ENCODE data around the gene KRT37. TPM values are rescaled to one million over a fixed set of nuclear protein-coding genes. Genes with fewer than 3 reads are reported as not detected.

The KRT37 gene
- total and polyA plus RNA-seq, 5 donors from 2014 or later, result not detected

DNA sequence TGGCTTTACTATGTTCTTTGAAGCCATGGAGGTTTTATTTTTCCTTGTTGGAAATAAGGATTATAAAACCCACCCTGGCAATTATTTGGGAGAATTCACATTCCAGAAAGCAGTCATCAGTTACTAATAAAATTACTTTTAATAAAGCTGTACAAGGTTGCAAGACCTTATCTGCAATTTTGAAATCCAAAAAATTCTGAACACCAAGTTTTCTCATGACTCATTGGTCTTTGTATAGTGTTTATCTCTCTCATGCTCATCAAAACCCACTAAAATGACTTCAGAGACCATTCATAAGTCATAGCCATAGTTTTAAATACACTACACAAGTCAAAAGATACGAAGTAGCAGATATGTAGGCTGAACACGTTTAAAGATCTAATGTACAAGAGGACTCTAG lies 22.4 kb upstream of the KRT37 start:
- no peak overlapping the region for H3K27ac Mint-ChIP-seq
- no peaks in the 10 kb centered on the region for H3K9me3 Mint-ChIP-seq
- no peak overlapping the region for H3K4me3 Mint-ChIP-seq
- no peak for ATAC-seq (ENCODE audit: low read depth in 2 of 2)
- no peak overlapping the region for H3K27ac ChIP-seq (ENCODE audit: insufficient read depth, low read length, poor library complexity, severe bottlenecking)
- no peak for DNase-seq
- H3K4me1 Mint-ChIP-seq, result no peaks in the 10 kb centered on the region
- H3K36me3 ChIP-seq (ENCODE audit: control insufficient read depth, insufficient read depth, low read length), result no peaks in the 10 kb centered on the region
- peaks cover 18% of the 10 kb centered on the region for H3K27me3 Mint-ChIP-seq
- H3K27me3 ChIP-seq (ENCODE audit: control insufficient read depth, insufficient read depth, low read length), result peaks cover 17% of the 10 kb centered on the region
- no peaks in the 10 kb centered on the region for H3K9me3 ChIP-seq (ENCODE audit: control insufficient read depth in 2 of 2, low read length in 2 of 2)
- no peaks in the 10 kb centered on the region for H3K4me1 ChIP-seq (ENCODE audit: control insufficient read depth, insufficient read depth, low read length, poor library complexity, severe bottlenecking)
- no peaks in the 10 kb centered on the region for H3K36me3 Mint-ChIP-seq
- H3K4me3 ChIP-seq (ENCODE audit: low read depth, low read length), result no peak overlapping the region

DNA sequence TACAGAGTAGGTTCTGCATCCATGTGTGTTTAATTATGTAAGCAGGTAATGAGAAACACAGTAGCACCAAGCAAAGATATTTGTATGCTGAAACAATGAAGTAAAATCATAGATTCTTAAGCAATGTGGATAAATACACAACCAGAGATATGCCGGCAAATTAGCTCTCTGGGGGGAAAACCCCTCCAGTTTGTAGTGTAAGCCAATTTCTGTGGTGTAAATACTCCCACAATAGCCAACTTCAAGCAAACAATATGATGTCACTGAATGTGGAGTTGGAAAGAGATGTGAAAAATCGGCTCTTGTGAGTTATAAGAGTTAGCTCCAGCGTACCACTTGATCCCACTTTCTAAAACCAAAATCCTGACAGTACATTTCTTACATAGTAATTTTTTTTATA lies 20.3 kb upstream of the KRT37 start:
- H3K9me3 ChIP-seq (ENCODE audit: control insufficient read depth in 2 of 2, low read length in 2 of 2), result no peaks in the 10 kb centered on the region
- no peak for DNase-seq
- H3K9me3 Mint-ChIP-seq, result peaks cover 0 to 3% (median 0%) of the 10 kb centered on the region in 7 donors
- H3K27ac Mint-ChIP-seq, result no peak overlapping the region
- no peaks in the 10 kb centered on the region for H3K36me3 ChIP-seq (ENCODE audit: control insufficient read depth, insufficient read depth, low read length)
- peaks cover 20% of the 10 kb centered on the region for H3K27me3 ChIP-seq (ENCODE audit: control insufficient read depth, insufficient read depth, low read length)
- no peaks in the 10 kb centered on the region for H3K36me3 Mint-ChIP-seq
- no peak overlapping the region for H3K27ac ChIP-seq (ENCODE audit: insufficient read depth, low read length, poor library complexity, severe bottlenecking)
- H3K4me3 Mint-ChIP-seq, result no peak overlapping the region
- H3K4me1 ChIP-seq (ENCODE audit: control insufficient read depth, insufficient read depth, low read length, poor library complexity, severe bottlenecking), result no peaks in the 10 kb centered on the region
- ATAC-seq (ENCODE audit: low read depth in 2 of 2), result no peak
- H3K27me3 Mint-ChIP-seq, result peaks cover 15% of the 10 kb centered on the region
- no peaks in the 10 kb centered on the region for H3K4me1 Mint-ChIP-seq
- no peak overlapping the region for H3K4me3 ChIP-seq (ENCODE audit: low read depth, low read length)

DNA sequence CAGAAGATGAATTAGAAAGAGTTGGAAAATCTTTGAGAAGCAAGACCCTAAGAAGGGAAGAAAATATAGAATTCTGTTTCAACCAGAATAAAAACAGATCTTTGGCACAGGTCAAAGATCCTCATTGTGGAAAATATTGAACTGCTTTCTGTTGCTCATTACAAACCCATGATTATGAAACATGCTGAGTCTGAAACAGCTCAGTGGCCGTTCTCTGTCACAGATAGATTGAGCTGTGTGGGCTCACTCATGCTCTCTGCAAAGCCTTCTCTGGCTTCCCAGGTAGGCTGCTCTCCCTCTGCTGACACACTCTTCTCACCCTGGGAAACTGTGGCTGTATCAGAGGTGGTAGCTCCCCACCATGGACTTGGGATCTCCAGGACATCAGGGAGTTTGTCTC lies 19.8 kb upstream of the KRT37 start:
- no peak for DNase-seq
- Histone ChIP-seq H3K36me3 (ENCODE audit: control insufficient read depth, insufficient read depth, low read length) (no peaks in the 10 kb centered on the region), H3K27ac (ENCODE audit: insufficient read depth, low read length, poor library complexity, severe bottlenecking) (no peak overlapping the region), H3K4me3 (ENCODE audit: low read depth, low read length) (no peak overlapping the region), H3K4me1 (ENCODE audit: control insufficient read depth, insufficient read depth, low read length, poor library complexity, severe bottlenecking) (no peaks in the 10 kb centered on the region), H3K27me3 (ENCODE audit: control insufficient read depth, insufficient read depth, low read length) (peaks cover 20% of the 10 kb centered on the region), H3K9me3 (ENCODE audit: control insufficient read depth in 2 of 2, low read length in 2 of 2) (no peaks in the 10 kb centered on the region)
- Mint-ChIP-seq H3K27ac (no peak overlapping the region), H3K36me3 (no peaks in the 10 kb centered on the region), H3K27me3 (peaks cover 17% of the 10 kb centered on the region), H3K9me3 (peaks cover 0 to 3% (median 0%) of the 10 kb centered on the region in 7 donors), H3K4me1 (no peaks in the 10 kb centered on the region), H3K4me3 (no peak overlapping the region)
- ATAC-seq (ENCODE audit: low read depth in 2 of 2), result no peak

DNA sequence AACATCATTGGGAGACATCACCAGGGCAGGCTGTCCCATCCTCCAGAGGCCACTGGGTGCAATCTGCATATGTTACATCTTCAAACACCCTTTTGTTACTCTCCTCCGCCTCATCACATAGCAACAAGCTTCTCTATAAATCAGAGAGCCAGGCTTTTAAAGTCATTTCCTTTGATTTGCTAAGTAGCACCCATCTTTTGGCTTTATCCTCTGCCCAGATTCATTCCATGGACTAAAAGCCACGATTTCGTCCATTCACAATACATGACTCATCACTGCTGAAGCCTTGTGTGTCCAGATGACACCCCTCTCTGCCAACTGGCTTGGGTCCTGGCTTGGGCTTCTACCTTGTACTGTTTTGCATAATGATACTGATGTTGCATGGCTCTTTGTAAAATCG lies 18.4 kb upstream of the KRT37 start:
- no peak overlapping the region for H3K27ac Mint-ChIP-seq
- no peaks in the 10 kb centered on the region for H3K36me3 ChIP-seq (ENCODE audit: control insufficient read depth, insufficient read depth, low read length)
- H3K27me3 Mint-ChIP-seq, result peaks cover 17% of the 10 kb centered on the region

DNA sequence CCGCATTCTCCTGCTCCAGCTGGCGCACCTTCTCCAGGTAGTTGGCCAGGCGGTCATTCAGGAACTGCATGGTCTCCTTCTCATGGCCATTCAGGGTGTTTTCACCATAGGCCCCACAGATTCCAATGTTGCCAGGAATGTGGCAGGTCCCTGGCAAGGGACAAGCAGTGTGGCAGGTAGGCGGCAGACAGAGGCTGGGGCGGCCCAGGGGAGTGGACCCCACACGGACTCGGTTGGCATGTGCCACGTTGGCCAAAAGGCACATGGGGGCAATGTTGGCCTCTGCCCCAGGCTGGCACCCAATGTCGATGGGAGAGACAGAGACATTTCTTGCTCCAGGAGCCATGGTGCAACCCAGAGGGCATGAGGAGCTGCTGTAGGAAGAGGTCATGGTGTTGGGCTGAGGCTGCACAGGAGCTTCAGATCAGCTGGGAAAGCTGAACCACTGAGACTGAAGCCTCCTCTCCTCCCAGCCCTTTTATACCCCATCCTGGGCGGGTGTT lies 16.2 kb upstream of the KRT37 start, which contains the start of gene KRT38:
KRT38 (minus strand) TSS at position 453 of the 503 bp plus-strand sequence; CDS start at position 391, 62 bp downstream.
- Histone ChIP-seq H3K4me1 (ENCODE audit: control insufficient read depth, insufficient read depth, low read length, poor library complexity, severe bottlenecking) (no peaks in the 10 kb centered on the region), H3K4me3 (ENCODE audit: low read depth, low read length) (no peak within 1 kb of the TSS), H3K27me3 (ENCODE audit: control insufficient read depth, insufficient read depth, low read length) (peaks cover 16% of the 10 kb centered on the region), H3K27ac (ENCODE audit: insufficient read depth, low read length, poor library complexity, severe bottlenecking) (no peak within 1 kb of the TSS), H3K36me3 (ENCODE audit: control insufficient read depth, insufficient read depth, low read length) (no peaks in the 10 kb centered on the region), H3K9me3 (ENCODE audit: control insufficient read depth in 2 of 2, low read length in 2 of 2) (no peaks in the 10 kb centered on the region)
- ATAC-seq (ENCODE audit: low read depth in 2 of 2) (no peak), DNase-seq (no peak)
- Mint-ChIP-seq H3K4me1 (no peaks in the 10 kb centered on the region), H3K27ac (no peak within 1 kb of the TSS), H3K27me3 (peaks cover 10% of the 10 kb centered on the region), H3K9me3 (peaks cover 0 to 3% (median 0%) of the 10 kb centered on the region in 7 donors), H3K36me3 (no peaks in the 10 kb centered on the region), H3K4me3 (no peak within 1 kb of the TSS)

More for the DNA sequence above, 18.4 kb upstream of the KRT37 start:
- Histone ChIP-seq H3K27me3 (ENCODE audit: control insufficient read depth, insufficient read depth, low read length) (peaks cover 16% of the 10 kb centered on the region), H3K9me3 (ENCODE audit: control insufficient read depth in 2 of 2, low read length in 2 of 2) (no peaks in the 10 kb centered on the region), H3K27ac (ENCODE audit: insufficient read depth, low read length, poor library complexity, severe bottlenecking) (no peak overlapping the region), H3K4me3 (ENCODE audit: low read depth, low read length) (no peak overlapping the region), H3K4me1 (ENCODE audit: control insufficient read depth, insufficient read depth, low read length, poor library complexity, severe bottlenecking) (no peaks in the 10 kb centered on the region)
- H3K4me3 Mint-ChIP-seq, result no peak overlapping the region
- no peaks in the 10 kb centered on the region for H3K4me1 Mint-ChIP-seq
- ATAC-seq (ENCODE audit: low read depth in 2 of 2) (no peak), DNase-seq (no peak)
- H3K9me3 Mint-ChIP-seq, result peaks cover 0 to 3% (median 0%) of the 10 kb centered on the region in 7 donors
- no peaks in the 10 kb centered on the region for H3K36me3 Mint-ChIP-seq

DNA sequence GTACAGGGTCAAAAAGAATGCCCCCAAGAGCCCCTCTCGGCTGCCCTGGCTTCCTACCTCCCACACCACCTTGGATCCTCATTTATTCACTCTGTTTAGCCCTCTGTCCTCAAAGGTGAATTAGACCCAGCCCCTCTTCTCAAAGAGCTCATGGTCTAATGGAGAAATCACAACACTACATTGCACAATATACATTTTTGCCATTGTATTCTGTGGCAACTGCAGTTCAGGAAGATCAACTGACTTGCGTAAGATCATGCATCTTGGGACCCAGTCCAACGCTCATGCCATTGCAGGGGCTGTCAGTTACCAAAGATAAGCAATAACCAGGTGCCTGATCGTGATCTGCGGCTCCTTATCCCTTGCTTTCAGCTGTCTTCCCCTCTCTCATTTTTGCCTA lies 15.0 kb upstream of the KRT37 start:
- Mint-ChIP-seq H3K27me3 (peaks cover 10% of the 10 kb centered on the region), H3K4me1 (no peaks in the 10 kb centered on the region), H3K9me3 (peaks cover 0 to 3% (median 0%) of the 10 kb centered on the region in 7 donors), H3K27ac (peak overlapping the region in 1 of 3 donors; percentile 38), H3K4me3 (no peak overlapping the region), H3K36me3 (no peaks in the 10 kb centered on the region)
- H3K4me1 ChIP-seq (ENCODE audit: control insufficient read depth, insufficient read depth, low read length, poor library complexity, severe bottlenecking), result no peaks in the 10 kb centered on the region
- no peak overlapping the region for H3K4me3 ChIP-seq (ENCODE audit: low read depth, low read length)
- no peaks in the 10 kb centered on the region for H3K36me3 ChIP-seq (ENCODE audit: control insufficient read depth, insufficient read depth, low read length)
- no peak overlapping the region for H3K27ac ChIP-seq (ENCODE audit: insufficient read depth, low read length, poor library complexity, severe bottlenecking)
- peaks cover 16% of the 10 kb centered on the region for H3K27me3 ChIP-seq (ENCODE audit: control insufficient read depth, insufficient read depth, low read length)
- no peak for ATAC-seq (ENCODE audit: low read depth in 2 of 2)
- DNase-seq, result no peak
- no peaks in the 10 kb centered on the region for H3K9me3 ChIP-seq (ENCODE audit: control insufficient read depth in 2 of 2, low read length in 2 of 2)

DNA sequence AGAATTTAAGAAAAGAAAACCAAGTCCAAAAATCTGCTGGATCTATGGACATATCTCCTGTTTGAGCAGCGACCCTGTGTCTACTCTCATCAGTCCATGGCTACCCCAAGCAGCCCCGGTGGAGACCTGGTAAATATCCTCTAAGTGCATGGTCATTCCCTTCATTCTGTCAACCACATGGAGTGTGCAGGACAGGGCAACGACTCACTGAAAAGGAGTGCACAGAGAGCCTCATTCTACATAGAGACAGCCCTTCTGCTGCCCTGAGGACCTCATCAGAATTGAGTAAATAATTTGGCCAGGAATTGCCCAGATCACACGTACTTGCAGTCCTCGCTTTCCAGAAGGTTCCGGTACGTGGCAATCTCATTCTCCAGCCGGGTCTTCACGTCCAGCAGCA lies 13.4 kb upstream of the KRT37 start:
- H3K4me1 ChIP-seq (ENCODE audit: control insufficient read depth, insufficient read depth, low read length, poor library complexity, severe bottlenecking), result no peaks in the 10 kb centered on the region
- Mint-ChIP-seq H3K4me1 (no peaks in the 10 kb centered on the region), H3K36me3 (no peaks in the 10 kb centered on the region)

DNA sequence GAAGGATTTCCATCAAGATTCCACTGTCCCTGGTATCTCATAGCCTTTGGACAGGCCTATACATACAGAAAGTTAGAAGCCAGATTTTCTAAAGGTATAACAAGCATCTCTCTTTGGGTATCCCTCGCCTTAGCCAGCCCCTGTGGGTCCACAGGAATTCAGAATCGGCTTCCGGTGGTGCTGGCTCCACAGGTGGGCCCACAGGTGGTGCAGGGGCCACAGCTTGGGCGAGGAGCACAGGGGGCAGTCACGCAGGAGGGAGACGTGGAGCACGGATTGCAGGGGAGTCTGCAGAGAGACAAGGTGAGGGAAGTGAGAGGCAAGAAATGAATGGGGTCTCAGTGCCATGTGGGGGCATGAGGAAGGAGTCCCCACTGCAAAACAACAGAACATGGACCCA lies 12.9 kb upstream of the KRT37 start:
- H3K27ac ChIP-seq (ENCODE audit: insufficient read depth, low read length, poor library complexity, severe bottlenecking), result no peak overlapping the region
- H3K9me3 Mint-ChIP-seq, result peaks cover 0 to 3% (median 0%) of the 10 kb centered on the region in 7 donors
- no peaks in the 10 kb centered on the region for H3K4me1 Mint-ChIP-seq
- H3K4me3 ChIP-seq (ENCODE audit: low read depth, low read length), result no peak overlapping the region
- peaks cover 5% of the 10 kb centered on the region for H3K27me3 Mint-ChIP-seq
- H3K27me3 ChIP-seq (ENCODE audit: control insufficient read depth, insufficient read depth, low read length), result peaks cover 6% of the 10 kb centered on the region
- peak overlapping the region in 1 of 4 donors; percentile 32 for H3K4me3 Mint-ChIP-seq
- no peaks in the 10 kb centered on the region for H3K36me3 Mint-ChIP-seq
- no peaks in the 10 kb centered on the region for H3K9me3 ChIP-seq (ENCODE audit: control insufficient read depth in 2 of 2, low read length in 2 of 2)
- no peaks in the 10 kb centered on the region for H3K4me1 ChIP-seq (ENCODE audit: control insufficient read depth, insufficient read depth, low read length, poor library complexity, severe bottlenecking)
- ATAC-seq (ENCODE audit: low read depth in 2 of 2) (no peak), DNase-seq (no peak)
- no peak overlapping the region for H3K27ac Mint-ChIP-seq
- H3K36me3 ChIP-seq (ENCODE audit: control insufficient read depth, insufficient read depth, low read length), result no peaks in the 10 kb centered on the region

More for the DNA sequence above, 13.4 kb upstream of the KRT37 start:
- Histone ChIP-seq H3K27ac (ENCODE audit: insufficient read depth, low read length, poor library complexity, severe bottlenecking) (no peak overlapping the region), H3K36me3 (ENCODE audit: control insufficient read depth, insufficient read depth, low read length) (no peaks in the 10 kb centered on the region), H3K27me3 (ENCODE audit: control insufficient read depth, insufficient read depth, low read length) (peaks cover 9% of the 10 kb centered on the region), H3K4me3 (ENCODE audit: low read depth, low read length) (no peak overlapping the region), H3K9me3 (ENCODE audit: control insufficient read depth in 2 of 2, low read length in 2 of 2) (no peaks in the 10 kb centered on the region)
- no peak for ATAC-seq (ENCODE audit: low read depth in 2 of 2)
- H3K4me3 Mint-ChIP-seq, result no peak overlapping the region
- H3K27me3 Mint-ChIP-seq, result peaks cover 5% of the 10 kb centered on the region
- no peak for DNase-seq
- H3K9me3 Mint-ChIP-seq, result peaks cover 0 to 3% (median 0%) of the 10 kb centered on the region in 7 donors
- no peak overlapping the region for H3K27ac Mint-ChIP-seq
